ENCODE results near the gene ACSM5.

DNA sequence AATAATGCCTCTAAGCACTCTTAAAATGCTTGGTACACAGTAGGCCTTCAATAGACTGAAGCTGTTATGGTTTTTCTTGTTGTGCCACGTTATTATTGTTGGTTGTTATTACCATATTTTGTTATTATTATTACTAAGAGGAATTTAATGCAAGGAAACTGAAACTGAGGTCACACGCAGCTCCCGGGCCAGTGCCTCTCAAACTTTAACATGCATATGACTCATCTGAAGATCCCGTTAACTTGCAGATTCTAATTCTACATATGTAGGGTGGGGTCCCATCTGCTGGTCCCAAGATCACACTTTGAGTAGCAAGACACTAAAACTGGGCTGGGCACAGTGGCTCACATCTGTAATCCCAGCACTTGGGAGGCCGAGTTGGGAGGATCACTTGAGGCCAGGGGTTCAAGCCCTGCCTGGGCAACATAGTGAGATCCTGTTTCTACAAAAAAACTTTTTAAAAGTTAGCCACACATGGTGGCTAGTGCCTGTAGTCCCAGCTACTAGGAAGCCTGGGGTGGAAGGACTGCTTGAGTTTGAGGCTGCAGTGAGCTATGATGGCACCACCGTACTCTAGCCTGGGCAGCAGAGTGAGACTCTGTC lies 888 bp downstream of the ACSM5 start:
- TF ChIP-seq, protein P1, sequence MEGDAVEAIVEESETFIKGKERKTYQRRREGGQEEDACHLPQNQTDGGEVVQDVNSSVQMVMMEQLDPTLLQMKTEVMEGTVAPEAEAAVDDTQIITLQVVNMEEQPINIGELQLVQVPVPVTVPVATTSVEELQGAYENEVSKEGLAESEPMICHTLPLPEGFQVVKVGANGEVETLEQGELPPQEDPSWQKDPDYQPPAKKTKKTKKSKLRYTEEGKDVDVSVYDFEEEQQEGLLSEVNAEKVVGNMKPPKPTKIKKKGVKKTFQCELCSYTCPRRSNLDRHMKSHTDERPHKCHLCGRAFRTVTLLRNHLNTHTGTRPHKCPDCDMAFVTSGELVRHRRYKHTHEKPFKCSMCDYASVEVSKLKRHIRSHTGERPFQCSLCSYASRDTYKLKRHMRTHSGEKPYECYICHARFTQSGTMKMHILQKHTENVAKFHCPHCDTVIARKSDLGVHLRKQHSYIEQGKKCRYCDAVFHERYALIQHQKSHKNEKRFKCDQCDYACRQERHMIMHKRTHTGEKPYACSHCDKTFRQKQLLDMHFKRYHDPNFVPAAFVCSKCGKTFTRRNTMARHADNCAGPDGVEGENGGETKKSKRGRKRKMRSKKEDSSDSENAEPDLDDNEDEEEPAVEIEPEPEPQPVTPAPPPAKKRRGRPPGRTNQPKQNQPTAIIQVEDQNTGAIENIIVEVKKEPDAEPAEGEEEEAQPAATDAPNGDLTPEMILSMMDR (conservative IDR thresholded peaks at IDR 0.05; ENCODE audit: low read depth in 2 of 2): no peak
- TF ChIP-seq POLR2AphosphoS5 (IDR thresholded peaks at IDR 0.05; ENCODE audit: low read depth): no peak
- TF ChIP-seq EZH2 (IDR thresholded peaks at IDR 0.05; ENCODE audit: low read depth, unreplicated experiment): no peak
- TF ChIP-seq, protein P2, sequence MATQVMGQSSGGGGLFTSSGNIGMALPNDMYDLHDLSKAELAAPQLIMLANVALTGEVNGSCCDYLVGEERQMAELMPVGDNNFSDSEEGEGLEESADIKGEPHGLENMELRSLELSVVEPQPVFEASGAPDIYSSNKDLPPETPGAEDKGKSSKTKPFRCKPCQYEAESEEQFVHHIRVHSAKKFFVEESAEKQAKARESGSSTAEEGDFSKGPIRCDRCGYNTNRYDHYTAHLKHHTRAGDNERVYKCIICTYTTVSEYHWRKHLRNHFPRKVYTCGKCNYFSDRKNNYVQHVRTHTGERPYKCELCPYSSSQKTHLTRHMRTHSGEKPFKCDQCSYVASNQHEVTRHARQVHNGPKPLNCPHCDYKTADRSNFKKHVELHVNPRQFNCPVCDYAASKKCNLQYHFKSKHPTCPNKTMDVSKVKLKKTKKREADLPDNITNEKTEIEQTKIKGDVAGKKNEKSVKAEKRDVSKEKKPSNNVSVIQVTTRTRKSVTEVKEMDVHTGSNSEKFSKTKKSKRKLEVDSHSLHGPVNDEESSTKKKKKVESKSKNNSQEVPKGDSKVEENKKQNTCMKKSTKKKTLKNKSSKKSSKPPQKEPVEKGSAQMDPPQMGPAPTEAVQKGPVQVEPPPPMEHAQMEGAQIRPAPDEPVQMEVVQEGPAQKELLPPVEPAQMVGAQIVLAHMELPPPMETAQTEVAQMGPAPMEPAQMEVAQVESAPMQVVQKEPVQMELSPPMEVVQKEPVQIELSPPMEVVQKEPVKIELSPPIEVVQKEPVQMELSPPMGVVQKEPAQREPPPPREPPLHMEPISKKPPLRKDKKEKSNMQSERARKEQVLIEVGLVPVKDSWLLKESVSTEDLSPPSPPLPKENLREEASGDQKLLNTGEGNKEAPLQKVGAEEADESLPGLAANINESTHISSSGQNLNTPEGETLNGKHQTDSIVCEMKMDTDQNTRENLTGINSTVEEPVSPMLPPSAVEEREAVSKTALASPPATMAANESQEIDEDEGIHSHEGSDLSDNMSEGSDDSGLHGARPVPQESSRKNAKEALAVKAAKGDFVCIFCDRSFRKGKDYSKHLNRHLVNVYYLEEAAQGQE (IDR thresholded peaks at IDR 0.05; ENCODE audit: unreplicated experiment): no peak
- no peak for TF ChIP-seq JUNB (IDR thresholded peaks at IDR 0.05; ENCODE audit: unreplicated experiment)
- no peak for TF ChIP-seq EZH2phosphoT487 (IDR thresholded peaks at IDR 0.05; ENCODE audit: unreplicated experiment)
- no peak for TF ChIP-seq ZNF331 (CRISPR knock-in tag; IDR thresholded peaks at IDR 0.05; ENCODE audit: low read depth)
- no peak for TF ChIP-seq ZNF114 (CRISPR knock-in tag; IDR thresholded peaks at IDR 0.05)
- TF ChIP-seq NANOG (IDR thresholded peaks at IDR 0.05; ENCODE audit: borderline replicate concordance): no peak
- TF ChIP-seq, protein P3, sequence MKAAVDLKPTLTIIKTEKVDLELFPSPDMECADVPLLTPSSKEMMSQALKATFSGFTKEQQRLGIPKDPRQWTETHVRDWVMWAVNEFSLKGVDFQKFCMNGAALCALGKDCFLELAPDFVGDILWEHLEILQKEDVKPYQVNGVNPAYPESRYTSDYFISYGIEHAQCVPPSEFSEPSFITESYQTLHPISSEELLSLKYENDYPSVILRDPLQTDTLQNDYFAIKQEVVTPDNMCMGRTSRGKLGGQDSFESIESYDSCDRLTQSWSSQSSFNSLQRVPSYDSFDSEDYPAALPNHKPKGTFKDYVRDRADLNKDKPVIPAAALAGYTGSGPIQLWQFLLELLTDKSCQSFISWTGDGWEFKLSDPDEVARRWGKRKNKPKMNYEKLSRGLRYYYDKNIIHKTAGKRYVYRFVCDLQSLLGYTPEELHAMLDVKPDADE (IDR thresholded peaks at IDR 0.05): no peak
- TF ChIP-seq CREB1 (CRISPR knock-in tag; IDR thresholded peaks at IDR 0.05; ENCODE audit: low read depth): no peak
- no peak for TF ChIP-seq STAT1 (IDR thresholded peaks at IDR 0.05; ENCODE audit: unreplicated experiment)

Data from GM23338 (cell line).